HPDE6-E6E7 (cell line): ENCODE measurements around the gene SNTA1.
"Not testable (repeated sequence)": the region's sequence is repeated elsewhere in the genome, so short reads cannot be mapped to it uniquely, and the experiment has no call there.

ENCODE experiments used
- DNase-seq: peaks from one replicate; pipeline ENCODE4 v3.0.0; 2011; ENCODE audit warnings: missing footprints; ENCODE audit errors: extremely low spot score

The SNTA1 gene

DNA sequence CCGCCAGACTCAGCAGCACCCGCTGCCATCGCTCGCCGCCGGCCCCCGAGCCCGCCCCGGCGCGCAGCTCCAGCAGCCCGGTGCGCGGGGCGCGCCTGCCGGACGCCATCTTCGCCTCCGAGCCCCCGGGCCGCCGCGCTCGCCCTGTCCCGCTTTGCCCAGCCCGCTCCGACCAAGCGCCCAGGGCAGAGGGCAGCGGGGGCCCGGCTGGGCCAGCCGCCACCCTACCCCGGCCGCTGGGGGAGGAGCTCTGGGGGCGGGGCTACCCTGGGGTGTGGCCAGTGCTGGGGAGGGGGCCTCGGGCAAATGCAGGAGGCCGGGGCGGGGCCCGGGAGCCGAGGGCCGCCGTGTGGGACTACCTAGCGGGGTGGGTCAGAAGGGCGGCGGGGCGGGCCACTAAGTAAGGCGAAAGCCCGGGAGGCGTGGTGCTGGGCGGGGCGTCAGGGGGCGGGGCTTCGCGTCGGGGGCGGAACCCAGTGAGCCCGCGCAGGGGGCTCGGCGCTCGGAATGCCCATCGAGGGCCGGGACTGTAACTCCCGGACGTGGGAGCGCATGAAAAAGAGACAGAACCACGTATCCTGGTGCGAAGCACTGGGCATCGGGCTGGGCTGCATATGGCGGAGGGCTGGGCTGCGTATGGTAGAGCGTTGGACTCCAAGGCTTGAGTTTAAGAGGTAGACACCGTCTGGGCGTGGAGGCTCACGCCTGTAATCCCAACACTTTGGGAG is at the start of gene SNTA1:
Gene SNTA1, minus strand, starts transcription at position 252 of the 728 bp plus-strand sequence. Its CDS starts 143 bp downstream, at position 109.
- DNase-seq = peak; percentile 94

DNA sequence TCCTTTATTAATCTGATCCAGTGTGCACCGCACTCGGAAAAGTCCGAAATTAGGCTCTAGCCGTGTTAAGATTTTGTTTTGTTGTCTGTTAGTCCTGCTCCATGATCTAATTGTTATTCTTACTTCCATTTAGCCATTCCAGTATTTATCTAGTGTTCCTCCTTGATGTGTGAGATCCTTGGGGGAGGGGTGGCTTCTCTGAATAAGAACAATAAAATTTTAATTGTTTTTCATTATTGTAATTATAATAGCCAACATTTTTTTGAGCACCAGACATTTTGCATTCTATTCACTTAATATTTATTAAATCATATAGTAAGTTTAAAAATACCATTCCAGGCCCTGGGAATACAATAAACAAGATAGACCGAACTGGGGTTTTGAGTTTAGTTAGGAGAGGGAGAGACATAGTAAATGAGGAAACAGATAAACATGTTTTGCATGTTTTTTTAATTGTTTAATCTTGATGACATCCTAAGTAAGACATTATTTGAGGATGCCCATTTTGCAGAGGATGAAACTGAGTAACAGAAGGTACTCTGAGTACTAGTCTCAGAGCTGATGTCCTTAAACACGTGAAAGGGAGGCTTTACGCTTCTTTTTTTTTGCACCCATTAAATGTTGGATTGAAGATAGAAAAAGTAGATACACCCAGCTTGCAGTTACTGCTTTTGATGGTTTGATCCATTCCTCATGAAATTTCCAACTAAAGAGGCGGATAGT is 47.5 kb upstream of the SNTA1 start:
- no peak for DNase-seq

GRCh38 chr20:33490023-33490933 is 46.7 kb upstream of the SNTA1 start, which contains the start of gene CBFA2T2:
CBFA2T2 (plus strand) TSS chr20:33490096; CDS start chr20:33490268, 172 bp downstream.
- peak; percentile 73 for DNase-seq

GRCh38 chr20:33489495-33490022 is 46.0 kb upstream of the SNTA1 start:
- DNase-seq = peak; percentile 100

- not testable (repeated sequence) for DNase-seq
These were observed 45.3 kb upstream of the SNTA1 start for GRCh38 chr20:33488661-33489494.

- DNase-seq = no peak
These were observed 44.6 kb upstream of the SNTA1 start for GRCh38 chr20:33488201-33488600.

- DNase-seq = not testable (repeated sequence)
These were observed 39.6 kb upstream of the SNTA1 start for GRCh38 chr20:33483186-33483585.

DNA sequence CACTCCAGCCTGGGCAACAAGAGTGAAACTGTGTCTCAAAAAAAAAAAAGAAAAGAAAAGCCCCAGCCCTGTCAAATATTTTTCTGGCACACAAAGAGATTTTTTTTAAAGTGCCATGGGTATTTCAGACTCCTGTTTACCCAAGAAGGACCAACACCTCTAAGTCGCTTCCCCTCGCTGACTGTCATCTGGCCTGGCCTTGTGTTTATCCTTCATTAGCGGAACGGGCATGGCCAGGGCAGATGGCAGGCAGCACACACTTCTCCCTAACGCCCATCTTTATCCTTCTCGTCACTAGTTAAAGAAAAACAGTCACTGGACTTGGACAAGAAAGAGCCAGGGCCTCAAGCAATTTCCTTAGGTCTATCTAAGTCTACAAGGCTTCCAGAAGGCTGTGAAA is 39.0 kb upstream of the SNTA1 start:
- no peak for DNase-seq

- no peak for DNase-seq
These were observed 37.9 kb upstream of the SNTA1 start for GRCh38 chr20:33481431-33481941.

- no peak for DNase-seq
These were observed 36.5 kb upstream of the SNTA1 start for GRCh38 chr20:33480048-33480447.

GRCh38 chr20:33477386-33478234 is 34.0 kb upstream of the SNTA1 start:
- no peak for DNase-seq

- no peak for DNase-seq
These were observed 32.0 kb upstream of the SNTA1 start for GRCh38 chr20:33475381-33476152.

DNA sequence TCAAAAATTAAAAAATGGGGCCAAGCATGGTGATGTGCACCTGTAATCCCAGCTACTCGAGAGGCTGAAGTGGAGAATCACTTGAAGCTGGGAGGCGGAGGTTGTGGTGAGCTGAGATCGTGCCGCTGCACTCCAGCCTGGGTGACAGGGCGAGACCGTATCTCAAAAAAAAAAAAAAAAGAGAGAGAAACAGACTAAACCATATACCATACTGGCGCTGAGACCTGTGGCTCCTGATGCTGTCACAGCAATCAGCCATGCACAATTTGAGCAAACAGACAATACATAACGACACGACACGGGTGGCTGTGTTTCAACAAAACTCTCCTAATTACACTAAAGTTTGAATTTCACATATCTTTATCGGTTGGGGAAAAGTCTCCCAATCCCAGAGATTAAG is 31.4 kb upstream of the SNTA1 start:
- DNase-seq = no peak

- DNase-seq = no peak
These were observed 30.7 kb upstream of the SNTA1 start for GRCh38 chr20:33474097-33474873.

- no peak for DNase-seq
These were observed 29.4 kb upstream of the SNTA1 start for GRCh38 chr20:33472868-33473435.

DNA sequence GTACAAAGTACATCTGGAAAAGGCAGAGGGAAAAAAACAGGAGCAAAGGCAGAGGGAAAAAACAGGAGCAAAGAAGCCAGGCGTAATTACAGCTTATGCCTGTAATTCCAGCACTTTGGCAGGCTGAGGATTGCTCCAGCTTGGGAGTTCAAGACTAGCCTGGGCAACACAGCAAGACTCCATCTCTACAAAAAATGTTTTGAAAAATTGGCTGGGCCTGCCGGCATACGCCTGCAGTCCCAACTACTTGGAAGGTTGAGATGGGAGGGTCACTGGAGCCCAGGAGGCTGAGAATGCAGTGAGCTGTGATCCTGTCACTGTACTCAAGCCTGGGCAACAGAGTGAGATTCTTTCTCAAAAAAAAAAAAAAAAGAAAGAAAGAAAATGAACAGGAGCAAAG is 27.3 kb upstream of the SNTA1 start:
- no peak for DNase-seq

DNA sequence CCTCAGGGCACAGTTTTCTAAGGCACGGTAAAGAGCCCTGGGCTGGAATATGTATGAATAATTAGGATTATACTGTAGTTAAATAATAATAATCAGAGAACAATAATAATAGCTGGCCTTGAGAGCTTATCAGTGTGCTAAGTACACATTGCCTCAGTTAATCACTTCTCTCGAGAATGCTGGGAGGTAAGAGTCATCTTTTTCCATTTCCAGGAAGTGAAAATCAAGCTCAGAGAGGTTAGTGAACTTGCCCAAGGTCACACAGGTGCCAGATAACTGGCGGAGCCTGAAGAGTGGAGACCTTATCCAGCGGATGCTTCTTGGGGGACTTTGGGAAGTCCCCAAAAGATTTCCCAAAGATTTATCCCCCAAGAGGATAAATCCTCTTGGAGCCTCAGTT is 26.9 kb upstream of the SNTA1 start:
- no peak for DNase-seq

GRCh38 chr20:33466303-33466646 is 22.7 kb upstream of the SNTA1 start:
- no peak for DNase-seq
